Testis (tissue), 3 donors: ENCODE results near the gene RCOR1. TPM values are rescaled to one million over a fixed set of nuclear protein-coding genes. Genes with fewer than 3 reads are reported as not detected.

ENCODE experiments used
- DNase-seq: peaks from one replicate; pipeline ENCODE4 v3.0.0-alpha.2; 2019
- H3K27ac ChIP-seq, 2 donors: fragments of 200-600 bp; sonication (generic); one replicate each; pipeline ENCODE4 v1.5.1; 2019
- H3K27me3 ChIP-seq: fragments of 200-600 bp; sonication (generic); one replicate; pipeline ENCODE4 v1.5.1; 2019
- H3K36me3 ChIP-seq: fragments of 200-600 bp; sonication (generic); one replicate; pipeline ENCODE4 v1.5.1; 2017; ENCODE audit warnings: low read depth; ENCODE audit errors: missing control alignments
- H3K4me1 ChIP-seq: fragments of 200-600 bp; sonication (generic); one replicate; pipeline ENCODE4 v1.5.1; 2019
- H3K4me3 ChIP-seq, 2 donors: fragments of 200-600 bp; sonication (generic); one replicate each; pipeline ENCODE4 v1.5.1; 2017 to 2019
- H3K9me3 ChIP-seq: fragments of 200-600 bp; sonication (generic); one replicate; pipeline ENCODE4 v1.5.1; 2017
- POLR2A ChIP-seq: fragments of 450-650 bp; IDR thresholded peaks from one replicate; pipeline ENCODE4 v1.6.1; 2017; ENCODE audit warnings: antibody characterized with exemption, mild to moderate bottlenecking, moderate library complexity
- WGBS, 2 donors: methylation state at CpG; one replicate each; pipeline ENCODE4 v1.1.5; 2018; 5-methylcytosine and 5-hydroxymethylcytosine counted together
- intact Hi-C: fragments of 100-400 bp; cut with DNase I; formaldehyde crosslinking; loops from one replicate; pipeline ENCODE4 v1.15.1; 2023; ENCODE audit warnings: low total_unique reads
- polyA plus RNA-seq: library from polyadenylated mRNA; stranded (reverse); fragments of 350-450 nt; fragmentation: Illumina TruSeq; extraction: RNeasy Lipid Tissue Mini Kit (QIAGEN cat#74804); gene quantifications from one replicate; pipeline ENCODE4 v1.2.3, GENCODE V29; 2014; ENCODE audit warnings: low read depth, low replicate concordance; ENCODE audit not compliant: insufficient read depth
- total RNA-seq, 2 donors: library from RNA; depleted of rRNA; stranded (reverse); fragments of >200 nt; gene quantifications; one replicate each; pipeline ENCODE4 v1.2.3, GENCODE V29; 2016
- TF ChIP-seq, protein P1 (sequence below), 3 experiments: fragments of 450-650 bp in 2 of 3; fragments of 200-600 bp in 1 of 3; sonication (generic) in 1 of 3; IDR thresholded peaks; one replicate each; pipeline ENCODE4 v1.5.1; 2016 to 2019; ENCODE audit warnings: antibody characterized with exemption in 3 of 3, mild to moderate bottlenecking in 2 of 3, moderate library complexity in 1 of 3

Gene RCOR1
- total and polyA plus RNA-seq, 3 donors from 2014 or later, result 33.8 to 37.8 (median 33.9) TPM

DNA sequence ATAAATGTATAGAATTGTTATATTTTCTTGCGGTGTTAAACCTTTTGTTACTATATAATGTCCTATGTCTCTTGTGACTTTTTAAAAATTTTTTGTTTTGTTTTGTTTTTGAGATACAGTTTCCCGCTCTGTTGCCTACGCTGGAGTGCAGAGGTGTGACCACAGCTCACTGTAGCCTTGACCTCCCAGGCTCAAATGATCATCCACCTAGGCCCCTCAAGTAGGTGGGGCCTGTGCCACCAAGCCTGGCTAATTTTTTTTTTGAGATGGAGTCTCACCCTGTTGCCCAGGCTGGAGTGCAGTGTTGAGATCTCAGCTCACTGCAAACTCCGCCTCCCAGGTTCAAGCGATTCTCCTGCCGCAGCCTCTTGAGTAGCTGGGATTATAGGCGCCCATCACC is 26.5 kb upstream of the RCOR1 start:
- 96% methylated on average over 7 of the region's 7 CpGs for WGBS, 2 donors
- no peak overlapping the region for H3K4me3 ChIP-seq
- intact Hi-C loops, result no loop called here

DNA sequence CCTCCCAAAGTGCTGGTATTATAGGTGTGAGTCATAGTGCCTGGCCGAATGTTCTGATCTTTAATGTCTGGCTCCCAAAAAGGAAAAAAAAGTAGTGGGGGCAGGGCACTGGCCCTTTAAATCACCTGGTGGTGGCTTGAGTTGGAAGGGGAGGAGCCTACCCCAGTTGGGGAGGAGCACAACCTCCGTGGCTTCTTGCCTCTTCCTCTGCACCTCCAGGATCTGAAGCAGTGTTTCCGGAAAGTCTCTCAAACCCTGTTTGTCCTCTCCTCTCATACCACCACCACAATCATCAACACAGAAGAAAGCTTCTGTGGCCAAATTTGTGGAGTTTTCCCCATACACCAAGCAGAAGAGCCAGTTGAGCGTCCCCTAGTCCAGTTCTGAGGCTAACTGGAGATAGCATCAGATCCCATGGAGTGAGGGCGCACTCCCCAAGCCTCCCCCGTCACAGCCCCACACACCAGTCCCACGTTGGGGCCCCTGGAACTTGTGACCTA is 24.3 kb upstream of the RCOR1 start:
- TF ChIP-seq POLR2A, result no peak
- TF ChIP-seq, protein P1, sequence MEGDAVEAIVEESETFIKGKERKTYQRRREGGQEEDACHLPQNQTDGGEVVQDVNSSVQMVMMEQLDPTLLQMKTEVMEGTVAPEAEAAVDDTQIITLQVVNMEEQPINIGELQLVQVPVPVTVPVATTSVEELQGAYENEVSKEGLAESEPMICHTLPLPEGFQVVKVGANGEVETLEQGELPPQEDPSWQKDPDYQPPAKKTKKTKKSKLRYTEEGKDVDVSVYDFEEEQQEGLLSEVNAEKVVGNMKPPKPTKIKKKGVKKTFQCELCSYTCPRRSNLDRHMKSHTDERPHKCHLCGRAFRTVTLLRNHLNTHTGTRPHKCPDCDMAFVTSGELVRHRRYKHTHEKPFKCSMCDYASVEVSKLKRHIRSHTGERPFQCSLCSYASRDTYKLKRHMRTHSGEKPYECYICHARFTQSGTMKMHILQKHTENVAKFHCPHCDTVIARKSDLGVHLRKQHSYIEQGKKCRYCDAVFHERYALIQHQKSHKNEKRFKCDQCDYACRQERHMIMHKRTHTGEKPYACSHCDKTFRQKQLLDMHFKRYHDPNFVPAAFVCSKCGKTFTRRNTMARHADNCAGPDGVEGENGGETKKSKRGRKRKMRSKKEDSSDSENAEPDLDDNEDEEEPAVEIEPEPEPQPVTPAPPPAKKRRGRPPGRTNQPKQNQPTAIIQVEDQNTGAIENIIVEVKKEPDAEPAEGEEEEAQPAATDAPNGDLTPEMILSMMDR (IDR thresholded peaks at IDR 0.05), result no peak
- H3K27ac ChIP-seq, result no peak overlapping the region
- no peak overlapping the region for H3K4me3 ChIP-seq
- 51 to 67% methylated on average over 7 of the region's 7 CpGs for WGBS, 2 donors
- intact Hi-C loops, result no loop called here
- no peak for DNase-seq
- H3K36me3 ChIP-seq, result no peaks in the 10 kb centered on the region
- no peaks in the 10 kb centered on the region for H3K4me1 ChIP-seq
- H3K9me3 ChIP-seq, result no peaks in the 10 kb centered on the region
- H3K27me3 ChIP-seq, result no peaks in the 10 kb centered on the region

More for the DNA sequence above, 26.5 kb upstream of the RCOR1 start:
- H3K4me1 ChIP-seq, result no peaks in the 10 kb centered on the region
- H3K27ac ChIP-seq, result no peak overlapping the region
- H3K36me3 ChIP-seq, result no peaks in the 10 kb centered on the region
- DNase-seq, result no peak
- no peaks in the 10 kb centered on the region for H3K27me3 ChIP-seq
- H3K9me3 ChIP-seq, result no peaks in the 10 kb centered on the region
- no peak for TF ChIP-seq POLR2A
- TF ChIP-seq, protein P1 (IDR thresholded peaks at IDR 0.05), result no peak

DNA sequence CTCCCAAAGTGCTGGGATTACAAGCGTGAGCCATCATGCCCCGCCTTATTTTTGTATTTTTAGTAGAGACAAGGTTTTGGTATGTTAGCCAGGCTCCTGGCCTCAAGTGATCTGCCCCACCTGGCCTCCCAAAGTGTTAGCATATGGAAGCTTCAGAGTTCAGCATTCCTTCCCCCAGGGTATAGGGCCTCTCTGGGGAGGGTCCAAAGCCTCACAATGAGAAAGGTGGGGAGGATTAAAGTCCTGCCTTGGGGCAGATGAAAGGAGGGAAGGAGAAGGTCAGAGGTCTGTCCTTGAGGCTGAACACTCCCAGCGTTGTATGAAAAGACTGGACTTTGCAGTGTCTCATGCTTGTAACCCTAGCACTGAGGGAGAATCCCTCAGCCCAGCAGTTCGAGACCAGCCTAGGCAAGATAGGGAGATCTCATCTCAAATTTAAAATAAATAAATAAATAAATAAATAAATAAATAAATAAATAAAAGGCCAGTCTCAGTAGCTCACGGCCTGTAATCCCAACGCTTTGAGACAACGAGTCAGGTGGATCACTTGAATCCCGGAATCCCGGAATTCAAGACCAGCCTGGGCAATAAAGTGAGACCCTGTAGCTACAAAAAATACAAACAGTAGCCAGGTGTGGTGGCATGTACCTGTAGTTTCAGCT is 22.0 kb upstream of the RCOR1 start:
- no peaks in the 10 kb centered on the region for H3K36me3 ChIP-seq
- H3K27ac ChIP-seq, result no peak overlapping the region
- no peaks in the 10 kb centered on the region for H3K9me3 ChIP-seq
- intact Hi-C loops, result no loop called here
- WGBS, 2 donors, result 89 to 93% methylated on average over 9 of the region's 9 CpGs
- H3K4me3 ChIP-seq, result no peak overlapping the region
- TF ChIP-seq POLR2A, result no peak
- TF ChIP-seq, protein P1 (IDR thresholded peaks at IDR 0.05), result no peak
- DNase-seq, result no peak
- H3K27me3 ChIP-seq, result no peaks in the 10 kb centered on the region
- H3K4me1 ChIP-seq, result no peaks in the 10 kb centered on the region

DNA sequence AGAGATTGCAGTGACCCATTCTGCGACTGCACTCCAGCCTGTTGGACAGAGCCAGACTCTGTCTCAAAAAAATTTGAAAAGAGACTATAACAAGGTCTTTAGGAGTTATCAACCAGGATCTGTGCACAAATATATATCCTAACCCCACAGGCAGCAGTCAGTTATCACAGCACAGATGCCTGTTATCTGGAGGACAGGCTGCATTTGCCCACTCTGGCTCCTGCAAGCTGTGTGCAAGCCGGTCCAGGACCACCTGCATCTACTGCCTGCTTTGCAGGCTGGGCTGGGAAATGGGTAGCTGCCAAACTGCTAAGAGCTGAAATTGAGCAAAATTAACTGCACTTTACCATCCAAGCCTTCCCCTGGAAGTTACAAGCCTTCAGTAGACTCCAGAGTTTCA is 21.4 kb upstream of the RCOR1 start:
- intact Hi-C loops, result no loop called here

More for the DNA sequence above, 21.4 kb upstream of the RCOR1 start:
- Histone ChIP-seq H3K4me3 (no peak overlapping the region), H3K4me1 (no peaks in the 10 kb centered on the region), H3K36me3 (no peaks in the 10 kb centered on the region), H3K27me3 (no peaks in the 10 kb centered on the region), H3K9me3 (no peaks in the 10 kb centered on the region), H3K27ac (no peak overlapping the region)
- no peak for DNase-seq
- 78 to 86% methylated on average over 2 of the region's 2 CpGs for WGBS, 2 donors
- no peak for TF ChIP-seq POLR2A
- TF ChIP-seq, protein P1 (IDR thresholded peaks at IDR 0.05), result no peak
